ENCODE data around the gene ESPNL.

DNA sequence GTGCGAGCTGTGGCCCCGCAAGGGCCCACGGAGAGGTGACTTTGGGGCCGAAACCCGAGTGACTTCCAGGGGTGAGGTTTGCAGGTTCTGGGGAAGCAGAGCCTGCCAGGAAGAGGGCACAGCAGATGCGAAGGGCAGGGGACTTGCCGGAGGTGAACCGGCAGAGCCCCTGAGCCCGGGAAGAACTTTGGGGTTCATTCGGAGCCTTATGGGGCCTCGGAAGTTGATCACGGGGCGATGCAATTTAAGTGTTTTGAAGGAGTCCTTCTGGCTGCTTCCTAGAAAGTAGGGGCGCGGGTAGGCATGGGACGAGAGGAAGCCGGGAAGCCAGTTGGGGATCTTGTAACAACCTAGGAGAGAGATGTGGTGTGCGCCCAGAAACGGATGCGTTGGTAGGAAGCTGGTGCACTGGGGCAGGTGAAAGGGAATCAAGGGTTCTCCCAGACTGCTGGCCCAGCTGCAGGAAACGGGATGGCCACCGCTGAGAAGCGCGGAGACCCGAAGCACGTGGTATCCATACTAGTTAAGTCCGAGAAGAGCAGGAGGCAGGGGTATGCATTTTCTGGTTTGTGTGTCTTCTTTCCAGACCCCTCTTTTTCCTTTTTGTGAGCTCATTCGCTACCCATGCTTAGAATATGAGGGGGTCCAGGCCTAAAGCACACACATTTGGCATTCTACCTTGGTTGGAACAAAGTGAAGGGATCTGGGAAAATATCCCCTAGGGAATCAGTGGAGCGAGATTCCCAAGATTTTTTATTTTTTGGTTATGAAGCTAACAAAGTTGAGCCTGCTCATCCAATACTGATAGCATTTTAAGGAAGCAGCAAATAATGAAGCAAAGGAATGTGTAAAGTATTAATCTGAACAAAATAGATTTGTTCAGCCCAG, 38.6 kb upstream of the ESPNL start:
- TF ChIP-seq, protein P1, sequence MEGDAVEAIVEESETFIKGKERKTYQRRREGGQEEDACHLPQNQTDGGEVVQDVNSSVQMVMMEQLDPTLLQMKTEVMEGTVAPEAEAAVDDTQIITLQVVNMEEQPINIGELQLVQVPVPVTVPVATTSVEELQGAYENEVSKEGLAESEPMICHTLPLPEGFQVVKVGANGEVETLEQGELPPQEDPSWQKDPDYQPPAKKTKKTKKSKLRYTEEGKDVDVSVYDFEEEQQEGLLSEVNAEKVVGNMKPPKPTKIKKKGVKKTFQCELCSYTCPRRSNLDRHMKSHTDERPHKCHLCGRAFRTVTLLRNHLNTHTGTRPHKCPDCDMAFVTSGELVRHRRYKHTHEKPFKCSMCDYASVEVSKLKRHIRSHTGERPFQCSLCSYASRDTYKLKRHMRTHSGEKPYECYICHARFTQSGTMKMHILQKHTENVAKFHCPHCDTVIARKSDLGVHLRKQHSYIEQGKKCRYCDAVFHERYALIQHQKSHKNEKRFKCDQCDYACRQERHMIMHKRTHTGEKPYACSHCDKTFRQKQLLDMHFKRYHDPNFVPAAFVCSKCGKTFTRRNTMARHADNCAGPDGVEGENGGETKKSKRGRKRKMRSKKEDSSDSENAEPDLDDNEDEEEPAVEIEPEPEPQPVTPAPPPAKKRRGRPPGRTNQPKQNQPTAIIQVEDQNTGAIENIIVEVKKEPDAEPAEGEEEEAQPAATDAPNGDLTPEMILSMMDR (IDR thresholded peaks at IDR 0.05), result no peak
- TF ChIP-seq EP300 (IDR thresholded peaks at IDR 0.05), result no peak

All from tibial nerve (tissue), 4 donors.